PFSK-1 (cell line): Measurements from ENCODE around the gene LEFTY1.

Experiments used
- FOXP2 ChIP-seq: optimal IDR thresholded peaks from 2 replicates; pipeline ENCODE3; 2011; ENCODE audit warnings: borderline replicate concordance, control low read depth, inconsistent platforms; ENCODE audit not compliant: insufficient read depth; ENCODE audit errors: extremely low read length, extremely low read depth
- POLR2AphosphoS5 ChIP-seq: IDR thresholded peaks from 2 replicates; pipeline ENCODE4 v1.6.1; 2012; ENCODE audit warnings: low read depth, mild to moderate bottlenecking, control low read depth, low read length, moderate library complexity
- SIN3A ChIP-seq: IDR thresholded peaks from 2 replicates; pipeline ENCODE4 v1.6.1; 2012; ENCODE audit warnings: mild to moderate bottlenecking, low read length, moderate library complexity, borderline replicate concordance; ENCODE audit not compliant: insufficient read depth
- TAF1 ChIP-seq: IDR thresholded peaks from 2 replicates; pipeline ENCODE4 v1.6.1; 2012; ENCODE audit warnings: low read length, control low read depth, borderline replicate concordance; ENCODE audit not compliant: insufficient read depth
- TF ChIP-seq, protein P1 (sequence below), 2 experiments: IDR thresholded peaks; 2 replicates each; pipeline versions ENCODE4 v1.6.1 to v1.8.0; 2011 to 2012; ENCODE audit warnings: low read depth in 2 of 2, low read length in 2 of 2, control low read depth in 1 of 2, inconsistent platforms in 1 of 2, mild to moderate bottlenecking in 1 of 2, moderate library complexity in 1 of 2; ENCODE audit not compliant: insufficient read depth in 1 of 2

Gene LEFTY1

DNA sequence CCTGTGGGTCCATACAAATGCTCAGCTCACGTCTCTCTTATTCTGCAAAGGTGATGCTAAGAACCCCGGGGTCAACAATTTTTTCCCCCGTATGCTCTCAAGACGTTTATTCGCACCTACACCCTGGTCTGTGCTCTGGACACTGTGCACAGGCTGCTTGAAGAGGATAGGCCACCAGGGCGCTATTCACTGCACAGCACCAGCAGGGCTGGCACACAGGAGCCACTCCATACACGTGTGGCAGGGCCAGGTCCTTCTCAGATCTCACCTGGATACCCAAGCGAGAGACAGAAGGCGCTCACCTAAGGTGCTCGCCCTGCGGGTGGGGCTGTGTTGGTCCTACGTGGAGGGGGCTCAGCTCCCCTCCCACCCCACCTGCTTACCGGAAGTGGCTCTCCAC is 23.4 kb downstream of the LEFTY1 start:
- TF ChIP-seq FOXP2: no peak
- TF ChIP-seq POLR2AphosphoS5: no peak
- TF ChIP-seq SIN3A: no peak
- no peak for TF ChIP-seq TAF1
- TF ChIP-seq, protein P1, sequence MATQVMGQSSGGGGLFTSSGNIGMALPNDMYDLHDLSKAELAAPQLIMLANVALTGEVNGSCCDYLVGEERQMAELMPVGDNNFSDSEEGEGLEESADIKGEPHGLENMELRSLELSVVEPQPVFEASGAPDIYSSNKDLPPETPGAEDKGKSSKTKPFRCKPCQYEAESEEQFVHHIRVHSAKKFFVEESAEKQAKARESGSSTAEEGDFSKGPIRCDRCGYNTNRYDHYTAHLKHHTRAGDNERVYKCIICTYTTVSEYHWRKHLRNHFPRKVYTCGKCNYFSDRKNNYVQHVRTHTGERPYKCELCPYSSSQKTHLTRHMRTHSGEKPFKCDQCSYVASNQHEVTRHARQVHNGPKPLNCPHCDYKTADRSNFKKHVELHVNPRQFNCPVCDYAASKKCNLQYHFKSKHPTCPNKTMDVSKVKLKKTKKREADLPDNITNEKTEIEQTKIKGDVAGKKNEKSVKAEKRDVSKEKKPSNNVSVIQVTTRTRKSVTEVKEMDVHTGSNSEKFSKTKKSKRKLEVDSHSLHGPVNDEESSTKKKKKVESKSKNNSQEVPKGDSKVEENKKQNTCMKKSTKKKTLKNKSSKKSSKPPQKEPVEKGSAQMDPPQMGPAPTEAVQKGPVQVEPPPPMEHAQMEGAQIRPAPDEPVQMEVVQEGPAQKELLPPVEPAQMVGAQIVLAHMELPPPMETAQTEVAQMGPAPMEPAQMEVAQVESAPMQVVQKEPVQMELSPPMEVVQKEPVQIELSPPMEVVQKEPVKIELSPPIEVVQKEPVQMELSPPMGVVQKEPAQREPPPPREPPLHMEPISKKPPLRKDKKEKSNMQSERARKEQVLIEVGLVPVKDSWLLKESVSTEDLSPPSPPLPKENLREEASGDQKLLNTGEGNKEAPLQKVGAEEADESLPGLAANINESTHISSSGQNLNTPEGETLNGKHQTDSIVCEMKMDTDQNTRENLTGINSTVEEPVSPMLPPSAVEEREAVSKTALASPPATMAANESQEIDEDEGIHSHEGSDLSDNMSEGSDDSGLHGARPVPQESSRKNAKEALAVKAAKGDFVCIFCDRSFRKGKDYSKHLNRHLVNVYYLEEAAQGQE (IDR thresholded peaks at IDR 0.05; ENCODE audit: insufficient read depth in 1 of 2, low read depth in 2 of 2, low read length in 2 of 2): no peak

DNA sequence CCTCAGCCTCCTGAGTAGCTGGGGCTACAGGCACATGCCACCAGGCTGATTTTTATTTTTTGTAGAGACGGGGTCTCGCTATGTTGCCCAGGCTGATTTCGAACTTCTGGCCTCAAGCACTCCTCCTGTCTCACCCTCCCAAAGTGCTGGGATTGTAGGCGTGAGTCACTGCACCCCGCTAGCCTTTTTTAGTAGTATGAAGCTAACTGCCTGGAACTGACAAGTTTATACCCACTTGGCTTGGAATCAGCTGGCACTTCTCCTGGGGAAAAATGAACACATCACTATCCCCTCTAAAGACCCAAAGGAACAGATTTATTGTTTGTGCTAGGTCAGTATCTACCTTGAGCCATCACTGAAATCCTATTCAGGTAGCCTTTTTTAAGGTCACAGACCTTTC is 25.8 kb downstream of the LEFTY1 start:
- no peak for TF ChIP-seq FOXP2
- TF ChIP-seq, protein P1 (IDR thresholded peaks at IDR 0.05; ENCODE audit: insufficient read depth in 1 of 2, low read depth in 2 of 2, low read length in 2 of 2): no peak
- TF ChIP-seq TAF1: no peak
- no peak for TF ChIP-seq SIN3A
- no peak for TF ChIP-seq POLR2AphosphoS5

DNA sequence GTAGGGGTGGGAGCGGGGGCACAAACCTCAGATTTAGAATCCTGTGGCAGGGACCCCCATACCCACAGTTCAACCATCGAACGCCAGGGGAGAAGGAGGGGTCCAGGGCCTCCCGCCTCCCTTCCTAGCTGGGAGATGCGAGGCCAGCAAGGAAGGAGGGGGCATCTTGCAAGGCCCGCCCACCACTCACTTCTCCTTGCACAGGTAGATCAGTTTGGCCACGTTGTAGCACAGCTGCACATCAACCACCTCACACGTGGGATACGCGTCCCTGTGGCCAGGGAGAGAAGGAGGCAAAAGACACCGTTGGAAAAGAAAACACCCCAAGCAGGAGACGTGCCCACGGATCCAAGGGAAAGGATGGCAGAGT is 26.4 kb downstream of the LEFTY1 start:
- no peak for TF ChIP-seq SIN3A
- TF ChIP-seq FOXP2: no peak
- TF ChIP-seq POLR2AphosphoS5: no peak
- TF ChIP-seq, protein P1 (IDR thresholded peaks at IDR 0.05; ENCODE audit: insufficient read depth in 1 of 2, low read depth in 2 of 2, low read length in 2 of 2): no peak
- TF ChIP-seq TAF1: no peak

DNA sequence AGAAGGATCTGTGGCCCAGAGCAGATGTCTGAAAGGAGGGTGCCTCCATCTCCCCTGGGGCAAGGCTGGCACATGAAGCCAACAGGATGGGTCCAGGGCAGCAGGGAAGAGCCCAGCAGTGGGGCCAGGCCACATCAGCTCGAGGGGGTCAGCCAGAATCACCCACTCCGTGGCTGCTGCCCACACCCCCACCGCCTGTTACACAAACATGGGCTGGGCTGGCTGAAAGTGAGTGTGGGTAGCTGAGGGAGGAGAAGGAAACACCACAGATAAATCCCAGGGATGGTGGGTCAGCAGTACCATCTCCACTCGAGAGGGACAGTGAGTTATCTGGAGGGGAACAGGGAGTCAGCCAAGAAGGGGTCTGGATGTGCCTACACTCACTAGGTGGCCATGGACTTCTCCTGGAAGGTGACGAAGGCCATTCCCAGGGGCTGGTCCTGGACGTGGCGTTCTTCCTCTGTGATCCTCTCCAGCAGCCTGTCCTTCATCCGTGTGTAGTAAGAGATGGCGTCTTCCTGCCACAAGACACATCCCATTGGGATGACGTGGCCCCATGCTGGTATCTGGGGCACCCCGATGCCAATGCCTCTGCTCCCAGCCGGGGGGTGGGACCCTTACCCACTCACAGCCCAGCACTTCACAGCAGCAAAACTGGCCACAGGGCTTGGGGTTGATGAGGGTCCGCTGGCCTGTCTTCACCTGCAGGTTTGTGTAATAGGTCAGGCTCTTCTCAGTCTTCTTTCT is 26.9 kb downstream of the LEFTY1 start:
- TF ChIP-seq TAF1 (no peak), SIN3A (no peak), FOXP2 (no peak), POLR2AphosphoS5 (no peak)
- TF ChIP-seq, protein P1 (IDR thresholded peaks at IDR 0.05; ENCODE audit: insufficient read depth in 1 of 2, low read depth in 2 of 2, low read length in 2 of 2): no peak
